A549 (cell line): ENCODE data around the gene STK11IP. TPM values are rescaled to one million over a fixed set of nuclear protein-coding genes. Genes with fewer than 3 reads are reported as not detected.

Experiments
- ATAC-seq, 2 experiments: fragments of 200-7000 bp in 1 of 2; fragments of >200 bp in 1 of 2; cut with Nextera tagmentation in 1 of 2; cut with Tn5 transposase in 1 of 2; 3 replicates each; pipeline versions ENCODE4 v1.8.0 to v1.9.1; 2018 to 2020; ENCODE audit warnings: mild to moderate bottlenecking in 1 of 2, moderate library complexity in 1 of 2
- CTCF ChIA-PET: fragments of 300-600 bp; sonication (Branson Sonifier 250); formaldehyde crosslinking; extraction: SDS; loops from one replicate; lab custom pipeline; 2021; ENCODE audit warnings: antibody characterized with exemption, inconsistent platforms; lab: Yijun Ruan, JAX
- POLR2A ChIA-PET: fragments of 350-600 bp; formaldehyde crosslinking; extraction: SDS; loops from one replicate; lab custom pipeline; 2021; ENCODE audit warnings: antibody characterized with exemption, inconsistent platforms; lab: Yijun Ruan, JAX
- DNase-seq, 2 experiments: peaks; one replicate each; pipeline versions ENCODE4 v3.0.0 to v3.0.0-alpha.2; 2011 to 2016; ENCODE audit warnings: low read depth in 1 of 2, low spot score in 1 of 2
- FAIRE-seq: peaks from 2 replicates; lab custom pipeline; 2011; peaks lifted over from hg19 to GRCh38; lab: Jason Lieb, UNC
- H3K27ac ChIP-seq, 2 experiments: fragments of >200 bp; sonication (Bioruptor Twin); formaldehyde crosslinking; 3 replicates each; pipeline ENCODE4 v1.5.1; 2016 to 2017
- H3K4me1 ChIP-seq: fragments of >200 bp; sonication (Bioruptor Twin); formaldehyde crosslinking; 3 replicates; pipeline ENCODE4 v1.6.1; 2016
- H3K4me2 ChIP-seq: fragments of >200 bp; sonication (Bioruptor Twin); formaldehyde crosslinking; 3 replicates; pipeline ENCODE4 v1.6.1; 2016
- H3K4me3 ChIP-seq: fragments of >200 bp; sonication (Bioruptor Twin); formaldehyde crosslinking; 3 replicates; pipeline ENCODE4 v1.5.1; 2016
- H3K9me3 ChIP-seq: fragments of >200 bp; sonication (Bioruptor Twin); formaldehyde crosslinking; 3 replicates; pipeline ENCODE4 v1.6.1; 2016
- BHLHE40 ChIP-seq: IDR thresholded peaks from 2 replicates; pipeline ENCODE4 v1.6.1; 2012; ENCODE audit warnings: low read depth, low read length, inconsistent platforms
- CBX2 ChIP-seq: fragments of 200-600 bp; sonication (generic); IDR thresholded peaks from 2 replicates; pipeline ENCODE4 v1.6.1; 2016; ENCODE audit warnings: low read depth, mild to moderate bottlenecking, borderline replicate concordance
- CEBPB ChIP-seq, 2 experiments: fragments of >200 bp in 1 of 2; sonication (Bioruptor Twin) in 1 of 2; formaldehyde crosslinking in 1 of 2; IDR thresholded peaks; 2 replicates each; pipeline ENCODE4 v1.6.1; 2012 to 2016
- CHD2 ChIP-seq: fragments of 150-350 bp; IDR thresholded peaks from 2 replicates; pipeline ENCODE4 v1.6.1; 2014; ENCODE audit warnings: low read length; ENCODE audit not compliant: partially characterized antibody
- CHD4 ChIP-seq: fragments of 200-600 bp; sonication (generic); IDR thresholded peaks from 2 replicates; pipeline ENCODE4 v1.6.1; 2016; ENCODE audit warnings: antibody characterized with exemption, mild to moderate bottlenecking, borderline replicate concordance
- EHF ChIP-seq: fragments of 250-450 bp; sonication (Bioruptor Pico); IDR thresholded peaks from 2 replicates; pipeline ENCODE4 v1.5.0; 2020; ENCODE audit warnings: mild to moderate bottlenecking
- EHMT2 ChIP-seq: fragments of 200-600 bp; sonication (generic); IDR thresholded peaks from 2 replicates; pipeline ENCODE4 v1.6.1; 2016; ENCODE audit warnings: antibody characterized with exemption, low read depth, mild to moderate bottlenecking, moderate library complexity
- ESRRA ChIP-seq: fragments of 150-350 bp; IDR thresholded peaks from 2 replicates; pipeline ENCODE4 v1.6.1; 2014; ENCODE audit warnings: mild to moderate bottlenecking, low read length, borderline replicate concordance
- HOXB13 ChIP-seq: fragments of 250-450 bp; sonication (Bioruptor Pico); IDR thresholded peaks from 2 replicates; pipeline ENCODE4 v1.5.0; 2020; ENCODE audit warnings: low read depth, mild to moderate bottlenecking, moderate library complexity
- JUN ChIP-seq, 2 experiments: fragments of >200 bp; sonication (Bioruptor Twin); formaldehyde crosslinking; IDR thresholded peaks; 2 replicates in 1 of 2; 3 replicates in 1 of 2; pipeline ENCODE4 v1.6.1; 2016 to 2017
- JUNB ChIP-seq: fragments of >200 bp; sonication (Bioruptor Twin); formaldehyde crosslinking; IDR thresholded peaks from 2 replicates; pipeline ENCODE4 v1.6.1; 2016
- KDM1A ChIP-seq: fragments of 200-600 bp; sonication (generic); IDR thresholded peaks from 2 replicates; pipeline ENCODE4 v1.6.1; 2016; ENCODE audit warnings: low read depth, mild to moderate bottlenecking
- KDM5A ChIP-seq: fragments of 200-600 bp; sonication (generic); IDR thresholded peaks from 2 replicates; pipeline ENCODE4 v1.6.1; 2016; ENCODE audit warnings: antibody characterized with exemption, mild to moderate bottlenecking
- MAZ ChIP-seq: fragments of 150-350 bp; IDR thresholded peaks from 2 replicates; pipeline ENCODE4 v1.6.1; 2014; ENCODE audit warnings: antibody characterized with exemption, low read depth, low read length, borderline replicate concordance
- PHF8 ChIP-seq: fragments of 200-600 bp; sonication (generic); IDR thresholded peaks from 2 replicates; pipeline ENCODE4 v1.6.1; 2016; ENCODE audit warnings: low read depth, mild to moderate bottlenecking, antibody characterized with exemption, moderate library complexity, borderline replicate concordance
- RAD21 ChIP-seq, 2 experiments: fragments of >200 bp in 1 of 2; sonication (Bioruptor Twin) in 1 of 2; formaldehyde crosslinking in 1 of 2; IDR thresholded peaks in 1 of 2; conservative IDR thresholded peaks in 1 of 2; 2 replicates in 1 of 2; 3 replicates in 1 of 2; pipeline ENCODE4 v1.6.1; 2012 to 2018; ENCODE audit warnings: inconsistent platforms in 1 of 2
- RARB ChIP-seq: fragments of 250-450 bp; sonication (Bioruptor Pico); IDR thresholded peaks from 2 replicates; pipeline ENCODE4 v1.8.0; 2021; ENCODE audit warnings: mild to moderate bottlenecking, moderate library complexity
- RCOR1 ChIP-seq: fragments of 150-350 bp; IDR thresholded peaks from 2 replicates; pipeline ENCODE4 v1.6.1; 2014; ENCODE audit warnings: antibody characterized with exemption, low read length, low read depth
- SREBF2 ChIP-seq: fragments of 450-650 bp; IDR thresholded peaks from 2 replicates; pipeline ENCODE4 v1.6.1; 2014; ENCODE audit warnings: mild to moderate bottlenecking, moderate library complexity
- TFCP2L1 ChIP-seq: fragments of 250-450 bp; sonication (Bioruptor Pico); IDR thresholded peaks from 2 replicates; pipeline ENCODE4 v1.5.0; 2021; ENCODE audit warnings: mild to moderate bottlenecking
- TP53 ChIP-seq: fragments of 250-450 bp; sonication (Bioruptor Pico); IDR thresholded peaks from 2 replicates; pipeline ENCODE4 v1.5.0; 2021; ENCODE audit warnings: mild to moderate bottlenecking, moderate library complexity
- ZNF302 ChIP-seq: fragments of 250-450 bp; sonication (Bioruptor Pico); IDR thresholded peaks from 2 replicates; pipeline ENCODE4 v1.9.0; 2021; ENCODE audit warnings: inconsistent platforms, mild to moderate bottlenecking, moderate library complexity
- ZSCAN20 ChIP-seq: fragments of 250-450 bp; sonication (Bioruptor Pico); IDR thresholded peaks from 2 replicates; pipeline ENCODE4 v1.8.0; 2022; ENCODE audit warnings: mild to moderate bottlenecking, moderate library complexity
- WGBS: methylation state at CpG from one replicate; pipeline ENCODE4 v1.1.6; 2017; ENCODE audit errors: missing lambda C conversion rate; 5-methylcytosine and 5-hydroxymethylcytosine counted together
- polyA plus RNA-seq, 4 experiments: library from polyadenylated mRNA; depleted of rRNA in 3 of 4; stranded (reverse); fragments of >200 nt; fragmentation: RNase III in 1 of 4; extraction: RNeasy Plus Mini Kit Qiagen cat#74134 plus additional on column Dnase treatment in 1 of 4; gene quantifications; 2 replicates in 3 of 4; 3 replicates in 1 of 4; pipeline ENCODE4 v1.2.3, GENCODE V29; 2011 to 2017
- TF ChIP-seq, protein P1 (sequence below): fragments of 250-450 bp; sonication (Bioruptor Pico); IDR thresholded peaks from 2 replicates; pipeline ENCODE4 v1.5.0; 2021; ENCODE audit warnings: mild to moderate bottlenecking, moderate library complexity, borderline replicate concordance
- TF ChIP-seq, protein P2 (sequence below): fragments of >200 bp; sonication (Bioruptor Twin); formaldehyde crosslinking; IDR thresholded peaks from 3 replicates; pipeline ENCODE4 v1.6.1; 2016
- TF ChIP-seq, protein P3 (sequence below): fragments of 250-450 bp; sonication (Bioruptor Pico); IDR thresholded peaks from 2 replicates; pipeline ENCODE4 v1.5.0; 2020; ENCODE audit warnings: low read depth, mild to moderate bottlenecking, moderate library complexity
- TF ChIP-seq, protein P4 (sequence below): IDR thresholded peaks from 2 replicates; pipeline ENCODE4 v1.6.1; 2012; ENCODE audit warnings: low read depth, borderline replicate concordance

Gene STK11IP
- polyA plus RNA-seq, 2 of the 4 experiments (the other 2 are of a cell fraction) = 13.3 to 18.8 TPM

DNA sequence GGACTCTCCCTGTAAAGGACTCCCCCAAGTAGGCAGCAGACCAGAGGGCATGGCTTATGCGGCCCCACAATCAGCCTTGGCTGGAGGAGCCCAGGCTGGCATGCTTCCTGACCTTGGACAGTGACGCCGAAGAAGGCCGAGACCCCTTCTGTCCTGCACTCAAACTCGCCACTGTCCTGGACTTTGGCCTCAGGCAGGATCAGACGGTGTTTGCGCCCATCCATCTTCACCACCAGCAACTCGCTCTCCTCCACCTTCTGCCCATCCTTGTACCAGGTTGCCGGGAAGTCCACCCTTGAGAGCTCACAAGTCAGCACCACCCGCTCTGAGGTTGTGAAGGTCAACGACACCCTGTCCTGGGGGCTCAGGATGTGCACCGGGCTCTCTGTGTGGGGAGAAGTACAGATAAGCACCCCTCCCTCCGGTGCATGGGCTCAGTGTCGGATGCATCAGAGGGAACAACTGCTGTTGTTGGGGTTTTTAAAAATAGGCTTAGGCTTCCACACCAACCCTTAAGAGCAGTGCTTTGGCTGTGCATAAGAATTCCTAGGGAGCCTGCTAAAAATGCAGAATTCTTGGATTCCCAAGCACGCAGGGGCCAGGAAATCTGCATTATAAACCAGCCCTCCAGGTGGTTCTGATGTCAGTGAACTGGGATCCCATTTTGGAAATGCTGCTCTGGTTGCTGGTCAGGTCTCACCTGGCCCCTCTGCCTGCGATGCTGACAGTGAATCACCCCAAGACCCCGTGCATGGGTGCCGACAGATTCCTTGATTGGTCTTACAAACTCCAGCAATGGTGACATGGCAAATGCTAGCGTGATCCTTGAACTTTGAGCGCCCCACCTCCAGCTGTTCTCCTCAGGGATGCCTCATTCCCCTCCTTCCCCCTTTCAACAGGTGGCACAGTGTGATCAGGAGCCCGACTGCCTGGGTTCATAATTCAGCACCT, 32.3 kb upstream of the STK11IP start:
- Histone ChIP-seq H3K9me3 (no peaks in the 10 kb centered on the region), H3K4me2 (no peak overlapping the region), H3K4me3 (no peak overlapping the region), H3K4me1 (peaks cover 5% of the 10 kb centered on the region; the same call in 1 of the 3 replicates), H3K27ac (no peak overlapping the region)
- DNase-seq (no peak), FAIRE-seq (no peak), ATAC-seq (no peak)
- TF ChIP-seq RAD21 (conservative IDR thresholded peaks at IDR 0.05 in 1 of 2, IDR thresholded peaks at IDR 0.05 in 1 of 2) (no peak), EHF (CRISPR knock-in tag) (no peak), JUNB (no peak), ZSCAN20 (CRISPR knock-in tag) (no peak), KDM1A (no peak), BHLHE40 (no peak), KDM5A (no peak), MAZ (no peak), ESRRA (no peak), CHD4 (no peak), SREBF2 (no peak), RARB (CRISPR knock-in tag) (no peak), TP53 (CRISPR knock-in tag) (no peak), CBX2 (no peak), PHF8 (no peak), HOXB13 (no peak)
- TF ChIP-seq, protein P1, sequence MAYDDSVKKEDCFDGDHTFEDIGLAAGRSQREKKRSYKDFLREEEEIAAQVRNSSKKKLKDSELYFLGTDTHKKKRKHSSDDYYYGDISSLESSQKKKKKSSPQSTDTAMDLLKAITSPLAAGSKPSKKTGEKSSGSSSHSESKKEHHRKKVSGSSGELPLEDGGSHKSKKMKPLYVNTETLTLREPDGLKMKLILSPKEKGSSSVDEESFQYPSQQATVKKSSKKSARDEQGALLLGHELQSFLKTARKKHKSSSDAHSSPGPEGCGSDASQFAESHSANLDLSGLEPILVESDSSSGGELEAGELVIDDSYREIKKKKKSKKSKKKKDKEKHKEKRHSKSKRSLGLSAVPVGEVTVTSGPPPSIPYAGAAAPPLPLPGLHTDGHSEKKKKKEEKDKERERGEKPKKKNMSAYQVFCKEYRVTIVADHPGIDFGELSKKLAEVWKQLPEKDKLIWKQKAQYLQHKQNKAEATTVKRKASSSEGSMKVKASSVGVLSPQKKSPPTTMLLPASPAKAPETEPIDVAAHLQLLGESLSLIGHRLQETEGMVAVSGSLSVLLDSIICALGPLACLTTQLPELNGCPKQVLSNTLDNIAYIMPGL (CRISPR knock-in tag) = no peak
- TF ChIP-seq, protein P2, sequence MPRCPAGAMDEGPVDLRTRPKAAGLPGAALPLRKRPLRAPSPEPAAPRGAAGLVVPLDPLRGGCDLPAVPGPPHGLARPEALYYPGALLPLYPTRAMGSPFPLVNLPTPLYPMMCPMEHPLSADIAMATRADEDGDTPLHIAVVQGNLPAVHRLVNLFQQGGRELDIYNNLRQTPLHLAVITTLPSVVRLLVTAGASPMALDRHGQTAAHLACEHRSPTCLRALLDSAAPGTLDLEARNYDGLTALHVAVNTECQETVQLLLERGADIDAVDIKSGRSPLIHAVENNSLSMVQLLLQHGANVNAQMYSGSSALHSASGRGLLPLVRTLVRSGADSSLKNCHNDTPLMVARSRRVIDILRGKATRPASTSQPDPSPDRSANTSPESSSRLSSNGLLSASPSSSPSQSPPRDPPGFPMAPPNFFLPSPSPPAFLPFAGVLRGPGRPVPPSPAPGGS = no peak
- TF ChIP-seq, protein P3, sequence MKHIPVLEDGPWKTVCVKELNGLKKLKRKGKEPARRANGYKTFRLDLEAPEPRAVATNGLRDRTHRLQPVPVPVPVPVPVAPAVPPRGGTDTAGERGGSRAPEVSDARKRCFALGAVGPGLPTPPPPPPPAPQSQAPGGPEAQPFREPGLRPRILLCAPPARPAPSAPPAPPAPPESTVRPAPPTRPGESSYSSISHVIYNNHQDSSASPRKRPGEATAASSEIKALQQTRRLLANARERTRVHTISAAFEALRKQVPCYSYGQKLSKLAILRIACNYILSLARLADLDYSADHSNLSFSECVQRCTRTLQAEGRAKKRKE (CRISPR knock-in tag) = no peak
- CTCF ChIA-PET = interaction anchor here (2.2 to 6.0 kb wide), 3 partner anchors 11 to 24 kb away, joined by 5 to 77 read pairs (median 10); partner anchors contain the start of genes CHPF and TMEM198
- WGBS = 84% methylated on average over 21 of the region's 21 CpGs
- POLR2A ChIA-PET = no interaction called here

DNA sequence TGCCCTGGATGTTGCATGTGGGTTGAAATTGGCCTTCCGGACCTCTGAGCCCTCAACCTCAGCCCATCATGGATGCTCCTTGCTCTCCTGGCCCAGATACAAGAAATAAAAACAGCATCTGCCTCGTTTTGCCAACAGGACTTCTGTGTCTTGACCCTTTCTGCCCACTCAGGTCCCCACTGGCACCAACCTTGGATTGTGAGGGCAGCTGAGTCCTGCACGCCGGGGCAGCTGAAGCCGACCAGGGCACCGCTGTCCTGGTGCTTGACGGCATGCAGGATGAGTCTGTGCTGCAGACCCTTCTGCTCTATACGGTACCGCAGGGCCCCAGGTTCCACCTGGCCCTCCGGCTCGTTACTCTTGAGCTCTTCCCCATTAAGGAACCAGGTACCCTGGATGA, 31.0 kb upstream of the STK11IP start:
- Histone ChIP-seq H3K4me2 (no peak overlapping the region), H3K4me3 (no peak overlapping the region), H3K9me3 (no peaks in the 10 kb centered on the region), H3K27ac (no peak overlapping the region), H3K4me1 (peaks cover 8% of the 10 kb centered on the region; the same call in 2 of the 3 replicates)
- WGBS = 86% methylated on average over 11 of the region's 11 CpGs
- no peak for ATAC-seq
- no peak for TF ChIP-seq HOXB13
- TF ChIP-seq CEBPB (IDR thresholded peaks at IDR 0.05) = no peak
- no peak for TF ChIP-seq ESRRA
- TF ChIP-seq, protein P4, sequence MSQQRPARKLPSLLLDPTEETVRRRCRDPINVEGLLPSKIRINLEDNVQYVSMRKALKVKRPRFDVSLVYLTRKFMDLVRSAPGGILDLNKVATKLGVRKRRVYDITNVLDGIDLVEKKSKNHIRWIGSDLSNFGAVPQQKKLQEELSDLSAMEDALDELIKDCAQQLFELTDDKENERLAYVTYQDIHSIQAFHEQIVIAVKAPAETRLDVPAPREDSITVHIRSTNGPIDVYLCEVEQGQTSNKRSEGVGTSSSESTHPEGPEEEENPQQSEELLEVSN = no peak
- TF ChIP-seq RCOR1 = no peak
- no peak for TF ChIP-seq KDM5A
- no peak for TF ChIP-seq JUN (IDR thresholded peaks at IDR 0.05)
- no peak for TF ChIP-seq TFCP2L1 (CRISPR knock-in tag)
- TF ChIP-seq ZNF302 (CRISPR knock-in tag) = no peak
- TF ChIP-seq EHMT2 = no peak
- no peak for TF ChIP-seq CHD2
- TF ChIP-seq BHLHE40 = no peak
- ChIA-PET CTCF (interaction anchor here (2.2 kb wide), 1 partner anchor 24 kb away, joined by 10 read pairs; the partner anchor contains the start of genes CHPF and TMEM198), POLR2A (no interaction called here)
- FAIRE-seq = no peak
- no peak for DNase-seq
